RWPE2 (cell line): ENCODE measurements around the gene MBD3.

Source experiments
- ATAC-seq: fragments of 200-7000 bp; cut with Tn5 transposase; 3 replicates; pipeline ENCODE4 v1.9.1; 2021; ENCODE audit warnings: low read depth
- DNase-seq: peaks from one replicate; pipeline ENCODE4 v3.0.0-alpha.2; 2020; ENCODE audit warnings: low spot score
- H3K27ac ChIP-seq: fragments of 450-650 bp; 2 replicates; pipeline ENCODE4 v1.5.1; 2017; ENCODE audit warnings: mild to moderate bottlenecking; ENCODE audit not compliant: poor library complexity, severe bottlenecking
- H3K27me3 ChIP-seq: fragments of 250-450 bp; sonication (Bioruptor Pico); 2 replicates; pipeline ENCODE4 v1.5.1; 2021; ENCODE audit warnings: mild to moderate bottlenecking, moderate library complexity; ENCODE audit not compliant: insufficient read depth, poor library complexity, severe bottlenecking
- H3K36me3 ChIP-seq: fragments of 250-450 bp; sonication (Bioruptor Pico); 2 replicates; pipeline ENCODE4 v1.5.1; 2020; ENCODE audit warnings: low read depth, mild to moderate bottlenecking, moderate library complexity
- H3K4me1 ChIP-seq: fragments of 250-450 bp; sonication (Bioruptor Pico); 2 replicates; pipeline ENCODE4 v1.5.1; 2021; ENCODE audit warnings: mild to moderate bottlenecking, moderate library complexity; ENCODE audit not compliant: insufficient read depth, poor library complexity, severe bottlenecking
- H3K4me3 ChIP-seq: fragments of 250-450 bp; sonication (Bioruptor Pico); 2 replicates; pipeline ENCODE4 v1.5.1; 2021; ENCODE audit warnings: mild to moderate bottlenecking, moderate library complexity; ENCODE audit not compliant: severe bottlenecking
- H3K9me3 ChIP-seq: fragments of 250-450 bp; sonication (Bioruptor Pico); 2 replicates; pipeline ENCODE4 v1.5.1; 2021; ENCODE audit warnings: mild to moderate bottlenecking, moderate library complexity; ENCODE audit not compliant: severe bottlenecking
- CTCF ChIP-seq: fragments of 450-650 bp; IDR thresholded peaks from one replicate; pipeline ENCODE4 v1.5.1; 2017; ENCODE audit warnings: mild to moderate bottlenecking, moderate library complexity; ENCODE audit not compliant: poor library complexity, severe bottlenecking

MBD3 gene

DNA sequence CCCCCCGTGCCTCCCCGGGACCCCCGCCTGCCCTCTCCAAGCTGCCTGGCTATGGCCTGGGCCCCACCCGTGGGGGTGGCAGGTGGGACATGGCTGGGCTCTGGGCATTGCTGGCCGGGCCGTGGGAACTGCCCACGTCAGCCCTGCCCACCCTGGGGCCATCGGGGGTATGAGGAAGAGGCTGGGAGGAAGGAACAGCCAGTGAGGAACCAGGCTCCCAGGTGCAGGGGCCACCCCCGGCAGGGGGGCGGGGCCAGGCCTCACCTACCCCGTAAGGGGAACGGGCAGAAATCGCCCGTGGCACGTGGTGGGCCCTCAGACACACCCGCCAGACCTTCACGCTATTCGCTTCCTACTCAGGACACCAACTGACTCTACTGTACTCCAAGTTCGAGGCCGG lies 37.3 kb upstream of the MBD3 start:
- Histone ChIP-seq H3K4me3 (no peak overlapping the region), H3K27me3 (no peaks in the 10 kb centered on the region), H3K4me1 (no peaks in the 10 kb centered on the region), H3K36me3 (peaks cover 4% of the 10 kb centered on the region; the same call in 1 of the 2 replicates), H3K27ac (no peak overlapping the region), H3K9me3 (no peaks in the 10 kb centered on the region)
- DNase-seq (no peak), ATAC-seq (no peak)
- no peak for TF ChIP-seq CTCF

GRCh38 chr19:1629256-1629808 lies 36.7 kb upstream of the MBD3 start:
- TF ChIP-seq CTCF, result no peak
- H3K27ac ChIP-seq, result no peak overlapping the region
- no peaks in the 10 kb centered on the region for H3K27me3 ChIP-seq
- H3K36me3 ChIP-seq, result peaks cover 6% of the 10 kb centered on the region; the same call in 1 of the 2 replicates
- no peaks in the 10 kb centered on the region for H3K4me1 ChIP-seq
- no peaks in the 10 kb centered on the region for H3K9me3 ChIP-seq
- no peak overlapping the region for H3K4me3 ChIP-seq
- no peak for DNase-seq
- ATAC-seq, result no peak

DNA sequence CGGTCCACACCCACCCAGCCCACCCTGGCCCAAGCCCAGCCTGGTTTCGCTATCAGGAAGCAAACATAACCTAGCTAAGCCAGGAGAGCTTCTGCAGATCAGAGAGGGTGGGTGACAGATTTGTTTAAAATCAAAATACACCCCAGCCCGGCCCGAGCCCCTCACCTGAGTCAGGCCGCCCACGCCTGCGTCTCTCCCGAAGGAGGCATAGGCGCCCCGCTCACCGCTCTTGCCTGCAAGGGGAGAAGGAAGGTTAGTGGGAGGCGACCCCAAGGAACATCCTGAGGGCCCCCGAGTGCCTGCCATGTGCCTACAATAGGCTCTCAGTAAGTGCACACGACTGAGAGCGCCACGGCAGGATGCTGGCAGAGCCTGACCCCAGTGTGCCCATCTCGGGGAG lies 34.5 kb upstream of the MBD3 start:
- no peak overlapping the region for H3K27ac ChIP-seq
- H3K27me3 ChIP-seq, result no peaks in the 10 kb centered on the region
- no peak for TF ChIP-seq CTCF
- ATAC-seq (no peak), DNase-seq (no peak)
- no peak overlapping the region for H3K4me3 ChIP-seq
- peaks cover 22% of the 10 kb centered on the region; the same call in 1 of the 2 replicates for H3K36me3 ChIP-seq
- no peaks in the 10 kb centered on the region for H3K4me1 ChIP-seq
- no peaks in the 10 kb centered on the region for H3K9me3 ChIP-seq

DNA sequence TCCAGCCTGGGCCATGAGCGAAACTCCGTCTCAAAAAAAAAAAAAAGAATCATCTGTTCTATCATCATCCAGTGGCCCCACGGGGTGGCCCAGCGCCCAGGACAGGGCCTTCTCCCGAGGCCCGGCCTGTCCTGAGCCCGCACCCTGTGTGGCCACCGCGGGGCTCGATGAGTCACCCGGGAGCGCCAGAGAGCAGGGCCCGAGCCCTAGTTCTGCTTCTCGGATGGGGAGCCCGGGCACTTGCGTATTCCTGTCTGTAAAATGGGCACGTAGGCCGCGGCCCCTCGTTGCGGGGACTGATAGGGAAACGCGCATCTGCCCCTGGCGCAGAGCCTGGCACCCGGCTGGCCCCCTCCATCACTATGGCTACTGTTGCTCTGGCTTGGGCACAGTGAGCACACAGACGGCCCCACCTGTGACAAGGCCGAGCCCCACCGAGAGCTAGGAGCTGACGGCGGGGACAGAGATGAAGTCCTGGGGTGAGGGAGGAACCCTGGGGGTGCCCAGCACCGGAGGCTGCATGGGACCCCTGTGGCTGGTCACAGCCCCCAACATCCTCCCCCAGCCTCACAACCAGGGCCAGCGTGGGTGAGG lies 33.8 kb upstream of the MBD3 start:
- peaks cover 22% of the 10 kb centered on the region; the same call in 1 of the 2 replicates for H3K36me3 ChIP-seq

More for the DNA sequence above, 33.8 kb upstream of the MBD3 start:
- ATAC-seq (no peak), DNase-seq (no peak)
- no peak overlapping the region for H3K27ac ChIP-seq
- TF ChIP-seq CTCF, result no peak
- no peaks in the 10 kb centered on the region for H3K4me1 ChIP-seq
- no peak overlapping the region for H3K4me3 ChIP-seq
- H3K9me3 ChIP-seq, result no peaks in the 10 kb centered on the region
- H3K27me3 ChIP-seq, result no peaks in the 10 kb centered on the region
